Naive thymus-derived CD8-positive, alpha-beta T cell (primary cell): ENCODE measurements around the gene WIPI1. TPM values are rescaled to one million over a fixed set of nuclear protein-coding genes. Genes with fewer than 3 reads are reported as not detected.

Experiments
- ATAC-seq, 2 donors: fragments of 150-1000 bp; cut with Tn5 transposase in 1 of 2; sonication (Bioruptor Pico), chemical (Tn5 transposase) in 1 of 2; 1 replicate in 1 of 2; 2 replicates in 1 of 2; pipeline ENCODE4 v1.10.0; 2021; ENCODE audit warnings: mild to moderate bottlenecking in 2 of 2, moderate library complexity in 2 of 2
- POLR2A ChIA-PET: fragments of 350-600 bp; sonication (Branson Sonifier 250); formaldehyde crosslinking; loops from one replicate; lab custom pipeline; 2021; ENCODE audit warnings: antibody characterized with exemption; lab: Charles Lee
- DNase-seq, 10 donors: peaks; one replicate each; pipeline versions ENCODE4 v3.0.0 to v3.0.0-alpha.2; 2020 to 2022
- H3K27ac Mint-ChIP-seq, 10 donors: one replicate each; pipeline ENCODE4 v1.8.0; 2020 to 2022; ENCODE audit warnings: mild to moderate bottlenecking in 10 of 10, mixed read lengths in 10 of 10, moderate library complexity in 4 of 10, inconsistent platforms in 1 of 10
- H3K27me3 Mint-ChIP-seq, 5 donors: one replicate each; pipeline ENCODE4 v1.8.0; 2021 to 2022; ENCODE audit warnings: mixed read lengths in 5 of 5
- H3K36me3 Mint-ChIP-seq, 3 donors: one replicate each; pipeline ENCODE4 v1.8.0; 2020 to 2022; ENCODE audit warnings: mixed read lengths in 3 of 3, mild to moderate bottlenecking in 2 of 3, inconsistent platforms in 1 of 3
- H3K4me1 Mint-ChIP-seq, 4 donors: one replicate each; pipeline ENCODE4 v1.8.0; 2021 to 2022; ENCODE audit warnings: mixed read lengths in 4 of 4
- H3K4me3 Mint-ChIP-seq, 10 donors: one replicate each; pipeline ENCODE4 v1.8.0; 2020 to 2022; ENCODE audit warnings: mild to moderate bottlenecking in 10 of 10, mixed read lengths in 10 of 10, moderate library complexity in 6 of 10, inconsistent platforms in 1 of 10
- H3K9me3 Mint-ChIP-seq, 9 donors: one replicate each; pipeline ENCODE4 v1.8.0; 2020 to 2022; ENCODE audit warnings: mixed read lengths in 9 of 9, mild to moderate bottlenecking in 3 of 9, inconsistent platforms in 1 of 9, moderate library complexity in 1 of 9
- polyA plus RNA-seq, 3 donors: library from polyadenylated mRNA; unstranded; fragments of 300-500 nt; fragmentation: Illumina TruSeq; gene quantifications; one replicate each; pipeline ENCODE4 v1.2.3, GENCODE V29; 2021
- total RNA-seq, 8 experiments: library from RNA in 2 of 8; stranded (reverse) in 2 of 8; gene quantifications; one replicate each; pipeline ENCODE4 v1.2.3 and lab custom pipeline; 2021 to 2026

WIPI1 gene
- total and polyA plus RNA-seq, 5 experiments from 2014 or later, result 2.5 to 8.3 (median 3.2) TPM

DNA sequence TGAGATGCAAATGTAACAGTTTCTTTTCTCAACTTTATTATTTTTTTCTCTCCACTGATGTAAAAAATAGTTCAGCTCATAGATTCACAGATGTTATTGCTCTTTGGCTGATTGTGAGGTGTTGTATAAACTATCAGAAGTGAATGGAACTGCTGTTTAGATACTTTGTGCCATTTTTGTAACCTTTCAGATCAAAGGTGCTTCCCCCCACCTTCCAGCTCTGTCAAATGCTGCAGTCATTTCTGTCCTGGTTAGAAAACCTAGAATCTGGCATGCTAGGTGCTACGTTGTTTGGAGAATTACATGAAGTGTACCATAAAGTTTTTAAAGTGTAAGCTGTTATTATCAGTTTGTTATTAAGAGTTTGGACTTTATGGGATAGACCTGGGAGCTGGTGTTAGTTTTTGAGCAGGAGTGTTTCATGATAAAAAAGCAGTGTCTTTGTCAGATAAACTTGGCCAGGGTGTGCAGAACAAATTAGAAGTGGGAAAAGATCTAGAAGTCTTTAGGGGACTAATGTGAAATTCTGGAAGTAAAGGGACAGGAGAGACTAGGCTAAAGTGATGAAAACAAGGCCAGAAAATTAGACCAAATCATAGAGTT, 1.8 kb upstream of the WIPI1 start:
- DNase-seq (no peak), ATAC-seq (no peak)
- Mint-ChIP-seq H3K4me3 (peak overlapping the region in 5 of 10 donors; percentile 0 to 50 (median 9)), H3K27me3 (peaks cover 0 to 2% (median 0%) of the 10 kb centered on the region in 5 donors), H3K9me3 (no peaks in the 10 kb centered on the region), H3K36me3 (no peaks in the 10 kb centered on the region), H3K4me1 (peaks cover 18 to 68% (median 51%) of the 10 kb centered on the region in 4 donors), H3K27ac (peak overlapping the region in 5 of 10 donors; percentile 2 to 80 (median 68))
- POLR2A ChIA-PET, result interaction anchor here (0.8 to 5.8 kb wide), 6 partner anchors 19 to 278 kb away, joined by 3 to 55 read pairs (median 6); partner anchors contain the start of genes AMZ2, ARSG and SLC16A6

GRCh38 chr17:68458260-68459036, 1.2 kb upstream of the WIPI1 start:
- Mint-ChIP-seq H3K27ac (peak overlapping the region in 9 of 10 donors; percentile 71 to 96 (median 94)), H3K4me3 (peak overlapping the region; percentile 71 to 89 (median 82)), H3K27me3 (peaks cover 0 to 2% (median 0%) of the 10 kb centered on the region in 5 donors), H3K9me3 (no peaks in the 10 kb centered on the region), H3K36me3 (no peaks in the 10 kb centered on the region), H3K4me1 (peaks cover 18 to 68% (median 51%) of the 10 kb centered on the region in 4 donors)
- ATAC-seq (no peak), DNase-seq (no peak)
- POLR2A ChIA-PET, result interaction anchor here (0.6 to 5.8 kb wide), 16 partner anchors 17 to 410 kb away, joined by 3 to 55 read pairs (median 4); partner anchors contain the start of genes AMZ2, ARSG and SLC16A6

- DNase-seq (peak; percentile 96 to 99 (median 98)), ATAC-seq (peak; percentile 93)
- H3K9me3 Mint-ChIP-seq, result no peaks in the 10 kb centered on the region
- H3K4me3 Mint-ChIP-seq, result peak overlapping the region; percentile 71 to 89 (median 82)
- peaks cover 15 to 69% (median 49%) of the 10 kb centered on the region in 4 donors for H3K4me1 Mint-ChIP-seq
- peaks cover 0 to 2% (median 0%) of the 10 kb centered on the region in 5 donors for H3K27me3 Mint-ChIP-seq
- peak overlapping the region in 9 of 10 donors; percentile 55 to 96 (median 94) for H3K27ac Mint-ChIP-seq
- POLR2A ChIA-PET, result interaction anchor here (0.6 to 5.8 kb wide), 16 partner anchors 16 to 409 kb away, joined by 3 to 55 read pairs (median 6); partner anchors contain the start of genes AMZ2, ARSG and SLC16A6
- no peaks in the 10 kb centered on the region for H3K36me3 Mint-ChIP-seq
Measured at GRCh38 chr17:68457539-68458259, 403 bp upstream of the WIPI1 start.

GRCh38 chr17:68456339-68457167, 743 bp downstream of the WIPI1 start:
- H3K4me1 Mint-ChIP-seq, result peaks cover 13 to 57% (median 40%) of the 10 kb centered on the region in 4 donors
- POLR2A ChIA-PET, result interaction anchor here (0.6 to 5.8 kb wide), 9 partner anchors 17 to 251 kb away, joined by 3 to 55 read pairs (median 7); partner anchors contain the start of genes AMZ2, ARSG and SLC16A6
- peaks cover 0 to 1% (median 0%) of the 10 kb centered on the region in 3 donors for H3K36me3 Mint-ChIP-seq
- H3K27me3 Mint-ChIP-seq, result peaks cover 0 to 2% (median 0%) of the 10 kb centered on the region in 5 donors
- peak overlapping the region in 8 of 10 donors; percentile 43 to 92 (median 72) for H3K27ac Mint-ChIP-seq
- DNase-seq (no peak), ATAC-seq (no peak)
- H3K9me3 Mint-ChIP-seq, result no peaks in the 10 kb centered on the region
- peak overlapping the region; percentile 72 to 93 (median 84) for H3K4me3 Mint-ChIP-seq

DNA sequence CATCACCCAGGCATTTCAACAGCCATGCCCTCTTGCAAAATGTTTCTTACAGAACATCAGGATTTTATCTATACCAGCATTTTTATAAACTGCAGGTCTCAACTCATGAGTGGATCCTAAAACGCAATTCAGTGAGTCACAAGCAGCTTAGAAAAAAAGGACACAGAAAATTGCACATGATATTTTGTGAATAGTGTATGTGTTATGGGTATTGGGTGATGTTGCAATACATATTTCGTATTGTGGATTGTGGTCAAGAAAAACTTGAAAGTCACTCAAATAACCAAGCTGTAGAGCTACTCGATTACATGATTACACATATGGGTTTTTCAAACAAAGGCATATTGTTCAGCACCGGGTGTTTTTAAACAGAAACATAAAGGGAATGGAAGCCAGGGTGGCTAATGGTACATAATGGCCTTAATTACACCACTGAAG, 1.4 kb downstream of the WIPI1 start:
- H3K36me3 Mint-ChIP-seq, result peaks cover 0 to 2% (median under 1%) of the 10 kb centered on the region in 3 donors
- peaks cover 0 to 2% (median 0%) of the 10 kb centered on the region in 5 donors for H3K27me3 Mint-ChIP-seq
- POLR2A ChIA-PET, result interaction anchor here (0.9 to 5.8 kb wide), 5 partner anchors 16 to 208 kb away, joined by 4 to 55 read pairs (median 7); partner anchors contain the start of genes AMZ2, ARSG and SLC16A6
- H3K27ac Mint-ChIP-seq, result peak overlapping the region in 3 of 10 donors; percentile 34 to 53 (median 36)
- peak overlapping the region; percentile 36 to 93 (median 81) for H3K4me3 Mint-ChIP-seq
- peaks cover 13 to 51% (median 34%) of the 10 kb centered on the region in 4 donors for H3K4me1 Mint-ChIP-seq
- ATAC-seq (no peak), DNase-seq (no peak)
- no peaks in the 10 kb centered on the region for H3K9me3 Mint-ChIP-seq

GRCh38 chr17:68453991-68454665, 3.2 kb downstream of the WIPI1 start:
- POLR2A ChIA-PET, result interaction anchor here (0.5 kb wide), 1 partner anchor 231 kb away, joined by 3 read pairs; no protein-coding TSS in a partner anchor

DNA sequence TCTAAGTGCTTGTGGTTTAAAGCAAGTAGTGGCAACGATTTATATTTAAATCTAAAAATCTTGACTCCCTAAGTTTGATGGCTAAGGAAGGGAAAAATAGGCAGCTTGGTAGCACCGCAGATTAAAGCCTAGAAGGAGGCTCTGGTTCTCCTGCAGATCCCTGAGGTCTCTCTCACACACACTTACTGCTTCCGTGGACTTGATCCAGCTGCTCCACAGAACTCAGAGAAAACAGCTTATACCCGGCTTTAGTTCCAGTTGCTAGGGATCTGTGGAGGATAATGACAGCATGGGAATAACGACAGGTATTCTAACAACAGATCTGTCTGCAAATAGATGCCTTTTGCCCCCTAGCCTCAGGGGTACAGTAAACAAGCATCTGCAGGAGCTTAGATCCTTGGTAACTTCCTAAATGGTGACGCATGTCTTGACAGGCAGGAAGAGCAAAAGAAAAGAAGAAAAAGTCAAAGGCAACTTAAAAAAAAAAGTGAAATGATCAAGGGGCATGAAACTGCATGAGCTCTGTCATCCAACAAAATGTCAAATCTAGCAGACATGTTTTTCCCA, 4.5 kb downstream of the WIPI1 start:
- POLR2A ChIA-PET, result no interaction called here
- H3K9me3 Mint-ChIP-seq, result no peaks in the 10 kb centered on the region
- no peak for ATAC-seq
- no peak overlapping the region for H3K27ac Mint-ChIP-seq
- peaks cover 0 to 2% (median 0%) of the 10 kb centered on the region in 5 donors for H3K27me3 Mint-ChIP-seq
- peaks cover 0 to 23% (median 11%) of the 10 kb centered on the region in 4 donors for H3K4me1 Mint-ChIP-seq
- no peak for DNase-seq
- peak overlapping the region in 1 of 10 donors; percentile 41 for H3K4me3 Mint-ChIP-seq
- peaks cover 0 to 10% (median 2%) of the 10 kb centered on the region in 3 donors for H3K36me3 Mint-ChIP-seq

More at GRCh38 chr17:68453991-68454665, 3.2 kb downstream of the WIPI1 start:
- Mint-ChIP-seq H3K4me3 (no peak overlapping the region), H3K27me3 (peaks cover 0 to 2% (median 0%) of the 10 kb centered on the region in 5 donors), H3K9me3 (no peaks in the 10 kb centered on the region), H3K27ac (no peak overlapping the region), H3K36me3 (peaks cover 0 to 9% (median 2%) of the 10 kb centered on the region in 3 donors), H3K4me1 (peaks cover 6 to 34% (median 20%) of the 10 kb centered on the region in 4 donors)
- ATAC-seq, result no peak
- no peak for DNase-seq

DNA sequence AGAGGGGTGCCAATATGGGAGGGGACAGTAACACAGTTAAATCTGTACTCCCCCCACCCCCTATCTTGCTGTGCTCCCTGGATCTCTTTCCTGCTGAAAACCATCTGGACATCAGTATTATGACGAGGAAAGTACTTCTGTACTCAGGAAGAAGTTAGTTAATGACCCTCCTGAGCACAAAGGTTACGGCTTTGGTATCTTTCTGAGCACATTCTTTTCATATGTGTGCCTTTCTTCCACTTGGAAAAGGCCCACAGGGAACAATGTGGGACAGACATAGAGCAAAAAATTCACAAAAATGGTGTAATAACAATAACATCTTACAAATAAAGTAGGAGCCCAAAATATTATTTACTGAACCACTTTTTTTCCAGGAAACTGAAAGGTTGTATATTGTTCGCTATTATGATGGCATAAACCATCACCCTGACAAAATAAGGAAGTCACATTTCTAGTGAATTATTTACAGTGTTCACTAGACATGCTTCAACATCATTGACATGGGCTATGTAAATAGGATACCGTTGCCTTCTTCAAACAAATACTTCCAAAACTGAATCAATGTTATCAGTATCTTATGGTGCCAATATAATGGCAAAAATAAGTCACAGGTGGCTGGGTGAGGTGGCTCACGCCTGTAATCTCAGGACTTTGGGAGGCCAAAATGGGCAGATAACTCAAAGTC, 5.5 kb downstream of the WIPI1 start:
- DNase-seq, result no peak
- Mint-ChIP-seq H3K27ac (peak overlapping the region in 1 of 10 donors; percentile 50), H3K4me1 (peaks cover 0 to 20% (median 8%) of the 10 kb centered on the region in 4 donors), H3K9me3 (no peaks in the 10 kb centered on the region), H3K36me3 (peaks cover 0 to 10% (median 2%) of the 10 kb centered on the region in 3 donors), H3K4me3 (no peak overlapping the region), H3K27me3 (peaks cover 0 to 2% (median 0%) of the 10 kb centered on the region in 5 donors)
- POLR2A ChIA-PET, result no interaction called here
- no peak for ATAC-seq

DNA sequence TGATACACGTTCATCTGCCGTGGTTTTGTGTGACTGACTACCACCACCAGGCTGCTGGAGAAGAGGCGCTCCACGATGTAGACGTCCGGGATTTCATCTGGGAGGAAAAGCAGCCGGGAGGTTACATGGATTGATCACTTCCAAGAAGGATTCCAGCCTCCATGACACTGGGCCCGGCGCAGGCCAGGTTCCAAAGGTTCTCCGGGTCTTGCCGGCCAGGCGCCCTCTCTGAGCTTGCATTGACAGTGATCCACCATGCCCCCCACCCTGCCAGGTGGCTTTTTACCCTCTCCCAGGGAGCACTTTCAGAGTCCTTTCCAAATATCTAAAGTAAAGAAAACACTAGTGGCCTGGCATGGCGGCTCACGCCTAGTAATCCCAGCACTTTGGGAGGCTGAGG, 6.5 kb downstream of the WIPI1 start:
- peaks cover 0 to 2% (median 0%) of the 10 kb centered on the region in 5 donors for H3K27me3 Mint-ChIP-seq
- peaks cover 0 to 10% (median 4%) of the 10 kb centered on the region in 4 donors for H3K4me1 Mint-ChIP-seq
- peaks cover 0 to 10% (median 2%) of the 10 kb centered on the region in 3 donors for H3K36me3 Mint-ChIP-seq
- ATAC-seq (no peak), DNase-seq (no peak)
- no peak overlapping the region for H3K27ac Mint-ChIP-seq
- H3K9me3 Mint-ChIP-seq, result no peaks in the 10 kb centered on the region
- H3K4me3 Mint-ChIP-seq, result no peak overlapping the region
- POLR2A ChIA-PET, result no interaction called here

- DNase-seq (no peak), ATAC-seq (no peak)
- Mint-ChIP-seq H3K36me3 (peaks cover 0 to 10% (median 2%) of the 10 kb centered on the region in 3 donors), H3K27ac (peak overlapping the region in 1 of 10 donors; percentile 16), H3K4me1 (peaks cover 0 to 6% (median 3%) of the 10 kb centered on the region in 4 donors), H3K4me3 (no peak overlapping the region), H3K9me3 (no peaks in the 10 kb centered on the region), H3K27me3 (peaks cover 0 to 2% (median 0%) of the 10 kb centered on the region in 5 donors)
- POLR2A ChIA-PET, result no interaction called here
Measured at GRCh38 chr17:68450391-68450790, 6.9 kb downstream of the WIPI1 start.
